Measurements from ENCODE around the gene PYGL.
"Not testable (repeated sequence)": the region's sequence is repeated elsewhere in the genome, so short reads cannot be mapped to it uniquely, and the experiment has no call there.

The PYGL gene

GRCh38 chr14:50943943-50944646 is at the start of gene PYGL:
Gene PYGL (minus strand): TSS chr14:50944483. CDS start chr14:50944403, 80 bp downstream.
- peak; percentile 79 for DNase-seq (ENCODE audit: low spot score)

- DNase-seq (ENCODE audit: low spot score), result no peak
These were observed 41.6 kb upstream of the PYGL start for GRCh38 chr14:50985859-50986331.

GRCh38 chr14:50985124-50985858 is 41.0 kb upstream of the PYGL start:
- DNase-seq (ENCODE audit: low spot score), result no peak

GRCh38 chr14:50984036-50984710 is 39.9 kb upstream of the PYGL start:
- DNase-seq (ENCODE audit: low spot score), result no peak

- DNase-seq (ENCODE audit: low spot score), result no peak
These were observed 35.9 kb upstream of the PYGL start for GRCh38 chr14:50979941-50980850.

- no peak for DNase-seq (ENCODE audit: low spot score)
These were observed 34.6 kb upstream of the PYGL start for GRCh38 chr14:50978888-50979287.

- no peak for DNase-seq (ENCODE audit: low spot score)
These were observed 34.2 kb upstream of the PYGL start for GRCh38 chr14:50978529-50978871.

GRCh38 chr14:50977863-50978528 is 33.7 kb upstream of the PYGL start:
- DNase-seq (ENCODE audit: low spot score), result no peak

- no peak for DNase-seq (ENCODE audit: low spot score)
These were observed 29.8 kb upstream of the PYGL start for GRCh38 chr14:50974118-50974517.

- no peak for DNase-seq (ENCODE audit: low spot score)
These were observed 28.5 kb upstream of the PYGL start for GRCh38 chr14:50972734-50973133.

- DNase-seq (ENCODE audit: low spot score), result no peak
These were observed 26.9 kb upstream of the PYGL start for GRCh38 chr14:50970886-50971781.

GRCh38 chr14:50967790-50968189 is 23.5 kb upstream of the PYGL start:
- DNase-seq (ENCODE audit: low spot score), result no peak

GRCh38 chr14:50967103-50967502 is 22.8 kb upstream of the PYGL start:
- peak; percentile 46 for DNase-seq (ENCODE audit: low spot score)

- peak; percentile 64 for DNase-seq (ENCODE audit: low spot score)
These were observed 20.6 kb upstream of the PYGL start for GRCh38 chr14:50964683-50965390.

GRCh38 chr14:50963919-50964318 is 19.6 kb upstream of the PYGL start:
- DNase-seq (ENCODE audit: low spot score), result no peak

GRCh38 chr14:50961605-50962221 is 17.4 kb upstream of the PYGL start:
- DNase-seq (ENCODE audit: low spot score), result peak; percentile 54

- DNase-seq (ENCODE audit: low spot score), result no peak
These were observed 13.0 kb upstream of the PYGL start for GRCh38 chr14:50957296-50957695.

- DNase-seq (ENCODE audit: low spot score), result not testable (repeated sequence)
These were observed 12.1 kb upstream of the PYGL start for GRCh38 chr14:50956421-50956820.

- peak; percentile 96 for DNase-seq (ENCODE audit: low spot score)
These were observed 11.2 kb upstream of the PYGL start for GRCh38 chr14:50955373-50956043.

All from AG08395 (cell line).